Measurements from ENCODE around the gene EPX. TPM values are rescaled to one million over a fixed set of nuclear protein-coding genes. Genes with fewer than 3 reads are reported as not detected.

The EPX gene
- total RNA-seq, 2 donors from 2014 or later: not detected

DNA sequence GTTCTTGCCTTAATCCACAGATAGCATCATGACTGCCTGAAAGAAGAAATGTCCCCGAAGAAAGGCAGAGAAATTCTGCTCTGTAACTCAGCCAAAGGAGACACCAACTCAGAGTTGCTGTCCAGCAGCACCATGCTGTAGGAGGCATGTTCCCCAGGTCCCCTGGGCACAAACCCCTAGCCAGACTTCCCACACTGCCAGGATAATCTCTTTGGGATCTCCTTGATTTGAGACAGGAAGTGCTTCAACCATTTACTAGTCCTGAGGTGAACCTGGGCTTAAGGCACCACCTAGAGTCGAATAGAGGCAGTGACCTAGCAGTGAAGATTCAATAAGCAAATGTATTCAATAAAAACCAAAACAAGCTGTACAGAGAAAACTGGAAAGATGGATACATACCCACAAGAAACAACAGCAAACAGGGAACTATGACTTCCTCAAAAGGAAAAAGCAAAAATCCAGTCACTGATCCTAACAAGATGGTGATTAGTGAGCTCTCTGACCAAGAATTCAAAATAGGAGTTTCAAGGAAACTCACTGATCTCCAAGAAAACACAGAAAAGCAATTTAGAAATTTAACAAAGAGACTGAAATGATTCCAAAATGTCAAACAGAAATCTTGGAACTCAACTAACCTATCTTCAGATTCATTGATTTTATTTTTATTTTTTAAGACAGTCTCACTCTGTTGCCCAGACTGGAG, 20.0 kb upstream of the EPX start:
- peak in 1 of 4 donors; percentile 16 for DNase-seq
- Histone ChIP-seq H3K4me1 (no peaks in the 10 kb centered on the region), H3K4me3 (no peak overlapping the region), H3K9me3 (no peaks in the 10 kb centered on the region), H3K27me3 (no peaks in the 10 kb centered on the region), H3K36me3 (replicated peaks in 1 of 2; ENCODE audit: insufficient read depth in 1 of 2, low read depth in 2 of 2) (no peaks in the 10 kb centered on the region), H3K27ac (no peak overlapping the region)
- TF ChIP-seq, protein P1, sequence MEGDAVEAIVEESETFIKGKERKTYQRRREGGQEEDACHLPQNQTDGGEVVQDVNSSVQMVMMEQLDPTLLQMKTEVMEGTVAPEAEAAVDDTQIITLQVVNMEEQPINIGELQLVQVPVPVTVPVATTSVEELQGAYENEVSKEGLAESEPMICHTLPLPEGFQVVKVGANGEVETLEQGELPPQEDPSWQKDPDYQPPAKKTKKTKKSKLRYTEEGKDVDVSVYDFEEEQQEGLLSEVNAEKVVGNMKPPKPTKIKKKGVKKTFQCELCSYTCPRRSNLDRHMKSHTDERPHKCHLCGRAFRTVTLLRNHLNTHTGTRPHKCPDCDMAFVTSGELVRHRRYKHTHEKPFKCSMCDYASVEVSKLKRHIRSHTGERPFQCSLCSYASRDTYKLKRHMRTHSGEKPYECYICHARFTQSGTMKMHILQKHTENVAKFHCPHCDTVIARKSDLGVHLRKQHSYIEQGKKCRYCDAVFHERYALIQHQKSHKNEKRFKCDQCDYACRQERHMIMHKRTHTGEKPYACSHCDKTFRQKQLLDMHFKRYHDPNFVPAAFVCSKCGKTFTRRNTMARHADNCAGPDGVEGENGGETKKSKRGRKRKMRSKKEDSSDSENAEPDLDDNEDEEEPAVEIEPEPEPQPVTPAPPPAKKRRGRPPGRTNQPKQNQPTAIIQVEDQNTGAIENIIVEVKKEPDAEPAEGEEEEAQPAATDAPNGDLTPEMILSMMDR (IDR thresholded peaks at IDR 0.05): peak in 5 of 7 experiments; percentile 8 to 33 (median 26)
- TF ChIP-seq POLR2A (IDR thresholded peaks at IDR 0.05): no peak
- 28 to 42% methylated on average over 2 of the region's 2 CpGs for WGBS, 2 donors
- intact Hi-C loops (cut with DNase I): no loop called here
- no peak for ATAC-seq

DNA sequence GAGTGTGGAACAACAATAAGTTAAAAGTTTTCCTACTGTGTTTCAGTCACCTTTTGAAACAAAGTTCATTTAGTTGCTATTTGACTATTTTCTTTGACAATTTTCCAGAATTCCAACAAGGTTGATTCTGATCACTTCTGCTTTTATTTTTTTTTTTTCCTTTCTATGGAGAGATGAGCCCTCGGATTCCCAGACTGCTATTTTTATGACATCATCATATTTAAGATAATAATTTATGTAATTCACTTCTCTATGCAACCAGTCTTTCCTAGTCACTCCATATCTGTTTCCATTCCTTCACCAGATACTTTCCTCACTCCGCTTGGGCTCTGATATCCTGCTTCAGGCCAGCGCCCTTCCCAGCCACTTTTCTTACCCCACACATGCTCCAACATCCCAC, 17.7 kb upstream of the EPX start:
- 40 to 58% methylated on average over 3 of the region's 3 CpGs for WGBS, 2 donors
- Histone ChIP-seq H3K27ac (no peak overlapping the region), H3K9me3 (no peaks in the 10 kb centered on the region), H3K4me3 (no peak overlapping the region), H3K27me3 (no peaks in the 10 kb centered on the region), H3K4me1 (no peaks in the 10 kb centered on the region), H3K36me3 (replicated peaks in 1 of 2; ENCODE audit: insufficient read depth in 1 of 2, low read depth in 2 of 2) (no peaks in the 10 kb centered on the region)
- intact Hi-C loops (cut with DNase I): no loop called here
- DNase-seq (no peak), ATAC-seq (no peak)
- no peak for TF ChIP-seq POLR2A (IDR thresholded peaks at IDR 0.05)
- TF ChIP-seq, protein P1 (IDR thresholded peaks at IDR 0.05): no peak

DNA sequence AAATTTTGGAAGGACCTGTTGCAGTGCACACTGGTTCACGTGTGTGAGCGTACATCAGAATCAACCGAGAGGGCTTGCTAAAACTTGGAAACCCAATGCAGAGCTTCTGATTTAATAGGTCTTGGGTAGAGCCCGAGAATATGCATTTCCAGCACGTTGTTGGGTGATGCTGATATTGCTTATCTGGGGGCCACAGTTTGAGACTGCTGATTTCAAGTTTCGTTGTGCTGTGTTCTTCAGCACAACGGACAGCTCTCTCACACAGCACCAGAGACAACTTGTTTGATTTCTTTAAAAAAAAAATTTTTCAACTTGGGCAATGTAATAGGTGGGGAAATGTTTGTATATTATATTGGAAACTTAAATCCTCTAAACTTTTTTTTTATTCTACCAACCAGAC, 16.3 kb upstream of the EPX start:
- DNase-seq (no peak), ATAC-seq (no peak)
- H3K36me3 ChIP-seq (replicated peaks in 1 of 2; ENCODE audit: insufficient read depth in 1 of 2, low read depth in 2 of 2): no peaks in the 10 kb centered on the region
- no peak for TF ChIP-seq POLR2A (IDR thresholded peaks at IDR 0.05)
- TF ChIP-seq, protein P1 (IDR thresholded peaks at IDR 0.05): no peak
- WGBS, 2 donors: 32 to 35% methylated on average over 7 of the region's 7 CpGs
- H3K27me3 ChIP-seq: no peaks in the 10 kb centered on the region
- intact Hi-C loops (cut with DNase I): no loop called here
- no peaks in the 10 kb centered on the region for H3K4me1 ChIP-seq
- H3K9me3 ChIP-seq: no peaks in the 10 kb centered on the region
- H3K27ac ChIP-seq: no peak overlapping the region
- H3K4me3 ChIP-seq: no peak overlapping the region

DNA sequence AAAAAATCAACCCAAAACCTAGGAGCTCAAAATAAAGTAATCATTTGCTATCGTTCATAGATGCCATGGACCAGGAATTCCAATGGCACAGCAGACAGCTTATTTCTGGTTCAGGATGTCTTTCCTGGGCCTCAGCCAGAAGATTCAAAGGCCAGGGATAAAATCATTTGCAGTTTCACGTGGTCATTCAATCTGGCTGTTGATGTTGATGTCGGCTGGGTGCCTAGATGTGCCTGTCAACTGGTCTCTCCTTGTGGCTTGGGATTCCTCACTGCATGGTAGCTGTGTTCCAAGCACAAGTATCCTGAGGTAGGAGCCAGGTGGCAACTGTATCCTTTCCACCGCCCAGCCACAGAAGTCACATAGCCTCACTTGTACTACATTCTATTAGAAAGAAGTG, 10.7 kb upstream of the EPX start:
- 58 to 61% methylated on average over 3 to 4 of the region's 4 CpGs for WGBS, 2 donors
- H3K9me3 ChIP-seq: no peaks in the 10 kb centered on the region
- no peak overlapping the region for H3K27ac ChIP-seq
- no peaks in the 10 kb centered on the region for H3K4me1 ChIP-seq
- H3K27me3 ChIP-seq: no peaks in the 10 kb centered on the region
- H3K36me3 ChIP-seq (replicated peaks in 1 of 2; ENCODE audit: insufficient read depth in 1 of 2, low read depth in 2 of 2): no peaks in the 10 kb centered on the region
- no peak for TF ChIP-seq POLR2A (IDR thresholded peaks at IDR 0.05)
- TF ChIP-seq, protein P1 (IDR thresholded peaks at IDR 0.05): no peak
- no peak for ATAC-seq
- intact Hi-C loops (cut with DNase I): no loop called here
- DNase-seq: no peak
- H3K4me3 ChIP-seq: no peak overlapping the region

DNA sequence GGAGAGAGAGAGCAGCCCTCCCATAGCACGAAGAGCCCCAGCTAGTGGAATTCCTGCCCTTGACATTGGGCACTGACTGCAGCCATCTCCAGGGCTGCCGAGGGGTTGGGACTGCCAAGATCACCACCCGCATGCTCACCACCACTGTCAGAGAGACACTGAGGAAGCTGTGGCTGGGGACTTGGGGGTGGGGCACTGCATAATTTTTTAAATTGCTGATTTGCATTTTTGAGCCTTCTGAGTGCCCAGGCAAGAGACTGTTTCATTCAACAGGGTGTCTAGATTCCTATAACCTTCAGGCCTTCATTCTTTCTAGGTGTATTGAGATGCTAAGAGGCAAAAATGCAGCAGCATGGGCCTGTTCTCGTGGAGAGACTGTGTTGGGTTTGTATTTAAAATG, 9.0 kb upstream of the EPX start:
- H3K9me3 ChIP-seq: no peaks in the 10 kb centered on the region
- TF ChIP-seq, protein P1 (IDR thresholded peaks at IDR 0.05): no peak
- TF ChIP-seq POLR2A (IDR thresholded peaks at IDR 0.05): no peak
- H3K4me1 ChIP-seq: no peaks in the 10 kb centered on the region
- H3K4me3 ChIP-seq: no peak overlapping the region
- intact Hi-C loops (cut with DNase I): no loop called here
- no peak overlapping the region for H3K27ac ChIP-seq
- no peaks in the 10 kb centered on the region for H3K36me3 ChIP-seq (replicated peaks in 1 of 2; ENCODE audit: insufficient read depth in 1 of 2, low read depth in 2 of 2)
- 78 to 88% methylated on average over 1 to 4 of the region's 4 CpGs for WGBS, 2 donors
- DNase-seq (no peak), ATAC-seq (no peak)
- H3K27me3 ChIP-seq: no peaks in the 10 kb centered on the region

Measured in body of pancreas (tissue), 4 donors.